GM12801 (cell line): ENCODE results near the gene CNNM3.

ENCODE experiments used
- CTCF ChIP-seq: IDR thresholded peaks from one replicate; pipeline ENCODE4 v1.5.1; 2011; ENCODE audit warnings: control low read depth; ENCODE audit not compliant: insufficient read length; ENCODE audit errors: extremely low read depth

Gene CNNM3

GRCh38 chr2:96816836-96817702, 1.0 kb downstream of the CNNM3 start:
- TF ChIP-seq CTCF = no peak

GRCh38 chr2:96817882-96818281, 1.8 kb downstream of the CNNM3 start:
- no peak for TF ChIP-seq CTCF

- TF ChIP-seq CTCF = no peak
Measured at GRCh38 chr2:96819128-96819875, 3.2 kb downstream of the CNNM3 start.

GRCh38 chr2:96819876-96820511, 3.9 kb downstream of the CNNM3 start:
- no peak for TF ChIP-seq CTCF

GRCh38 chr2:96821113-96821675, 5.1 kb downstream of the CNNM3 start:
- no peak for TF ChIP-seq CTCF

GRCh38 chr2:96822786-96823185, 6.7 kb downstream of the CNNM3 start:
- TF ChIP-seq CTCF = no peak

- no peak for TF ChIP-seq CTCF
Measured at GRCh38 chr2:96823198-96823597, 7.1 kb downstream of the CNNM3 start.
